HG03280 (cell line): ENCODE measurements around the gene PAGE4.

Source experiments
- ATAC-seq: cut with Tn5 transposase; IDR thresholded peaks from one replicate; pipeline ENCODE4 v1.9.1; 2021; ENCODE audit warnings: mild to moderate bottlenecking, moderate library complexity; ENCODE audit not compliant: unreplicated experiment

The PAGE4 gene, protein sequence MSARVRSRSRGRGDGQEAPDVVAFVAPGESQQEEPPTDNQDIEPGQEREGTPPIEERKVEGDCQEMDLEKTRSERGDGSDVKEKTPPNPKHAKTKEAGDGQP

DNA sequence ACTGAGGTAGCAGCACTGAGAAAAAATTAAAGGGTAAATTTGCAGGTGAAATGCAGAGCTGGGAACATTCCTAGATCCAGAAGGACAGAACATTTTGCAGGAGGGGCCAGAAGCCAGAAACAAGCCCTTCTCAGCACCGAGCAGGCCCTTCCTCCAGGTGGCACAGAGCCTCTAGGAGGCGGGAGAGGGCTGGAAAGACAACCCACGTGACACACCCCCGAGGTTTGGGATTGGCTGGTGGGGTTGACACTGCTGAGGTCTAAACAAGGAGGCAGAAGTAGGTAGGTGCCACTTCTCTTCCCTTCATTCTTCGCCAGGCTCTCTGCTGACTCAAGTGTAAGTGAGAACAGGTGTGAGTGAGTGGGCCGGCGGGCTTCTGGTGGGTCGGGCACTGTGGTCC, at the start of gene PAGE4:
Gene PAGE4 (plus strand): TSS at position 288 of the 400 bp plus-strand sequence. CDS start 1,126 bp downstream, outside the sequence.
- ATAC-seq, result no peak

DNA sequence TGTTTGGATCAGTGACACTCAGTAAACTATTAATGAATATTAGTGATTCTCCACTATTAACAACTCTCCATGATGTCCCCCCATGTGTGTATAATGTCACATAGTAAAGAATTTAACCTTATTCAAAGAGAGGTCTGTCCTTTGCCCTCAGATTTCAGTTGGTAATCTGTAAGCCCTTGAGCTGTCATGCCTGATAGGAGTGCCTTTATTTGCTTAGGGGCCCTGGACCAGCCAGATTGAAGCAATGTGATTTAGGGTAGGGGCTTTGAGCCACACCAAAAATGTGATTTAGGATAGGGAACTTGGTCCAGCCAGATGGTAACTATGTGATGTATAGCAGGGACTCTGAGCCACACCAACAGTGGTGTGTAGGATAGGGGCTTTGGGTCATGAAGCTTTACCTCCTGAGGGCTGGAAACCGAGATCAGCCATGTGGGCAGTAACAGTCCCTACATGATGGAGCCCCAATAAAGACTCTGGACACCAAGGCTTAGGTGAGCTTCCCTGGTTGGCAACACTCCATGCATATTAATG, 44.3 kb upstream of the PAGE4 start:
- ATAC-seq, result no peak

DNA sequence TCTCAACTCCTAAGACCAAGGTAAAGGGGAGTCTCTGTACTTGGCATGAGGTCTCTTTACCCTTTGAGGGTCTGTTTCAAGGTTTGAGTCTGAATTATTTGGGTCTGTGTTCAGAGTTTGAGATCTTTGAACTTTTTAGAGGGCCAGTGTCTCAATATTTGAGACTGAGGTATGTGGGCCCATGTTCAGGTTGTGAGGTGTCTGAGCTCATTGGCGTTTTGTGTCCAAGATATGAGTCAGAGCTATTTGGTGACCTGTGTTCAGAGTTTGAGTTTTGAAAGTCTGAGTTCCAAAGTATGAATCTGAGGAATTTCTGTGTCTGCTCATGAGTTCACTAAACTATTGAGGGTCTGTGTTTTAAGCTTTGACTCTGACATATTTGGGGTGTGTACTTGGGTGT, 36.7 kb upstream of the PAGE4 start:
- no peak for ATAC-seq

DNA sequence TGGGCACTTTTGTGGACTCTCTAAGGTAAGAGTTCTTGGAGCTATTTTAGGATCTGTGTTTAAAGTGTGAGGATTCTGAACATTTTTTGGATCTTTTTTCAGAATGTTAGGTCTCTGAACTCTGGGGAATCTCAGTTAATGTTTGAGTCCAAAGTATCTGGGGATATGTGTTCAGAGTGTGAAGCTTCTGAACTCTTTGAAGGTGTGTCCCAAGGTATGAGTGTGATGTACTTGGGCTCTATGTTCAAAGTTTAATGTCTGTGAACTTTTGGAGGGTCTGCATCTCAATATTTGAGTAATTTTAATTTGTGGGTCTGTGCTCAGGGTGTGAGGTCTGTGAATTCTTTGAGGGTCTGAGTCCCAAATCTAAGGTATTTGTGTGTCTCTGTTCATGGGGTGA, 35.4 kb upstream of the PAGE4 start:
- no peak for ATAC-seq

DNA sequence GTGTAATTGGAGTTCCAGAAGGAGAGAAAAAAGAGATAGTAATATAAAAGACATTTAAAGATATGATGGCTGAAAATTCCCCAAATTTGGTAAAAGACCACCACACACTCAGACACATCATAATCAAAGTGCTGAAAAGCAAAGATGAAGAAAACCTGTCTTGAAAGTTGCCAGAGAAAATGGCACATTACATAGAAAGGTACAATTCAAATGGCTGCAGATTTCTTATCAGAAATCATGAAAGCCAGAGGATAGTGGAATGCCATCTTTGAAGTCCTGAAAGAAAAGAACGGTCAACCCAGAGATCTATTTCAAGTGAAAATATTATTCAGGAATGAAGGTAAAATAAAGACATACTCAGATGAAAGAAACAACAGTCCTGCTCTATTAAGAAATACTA, 29.3 kb upstream of the PAGE4 start:
- ATAC-seq, result no peak

DNA sequence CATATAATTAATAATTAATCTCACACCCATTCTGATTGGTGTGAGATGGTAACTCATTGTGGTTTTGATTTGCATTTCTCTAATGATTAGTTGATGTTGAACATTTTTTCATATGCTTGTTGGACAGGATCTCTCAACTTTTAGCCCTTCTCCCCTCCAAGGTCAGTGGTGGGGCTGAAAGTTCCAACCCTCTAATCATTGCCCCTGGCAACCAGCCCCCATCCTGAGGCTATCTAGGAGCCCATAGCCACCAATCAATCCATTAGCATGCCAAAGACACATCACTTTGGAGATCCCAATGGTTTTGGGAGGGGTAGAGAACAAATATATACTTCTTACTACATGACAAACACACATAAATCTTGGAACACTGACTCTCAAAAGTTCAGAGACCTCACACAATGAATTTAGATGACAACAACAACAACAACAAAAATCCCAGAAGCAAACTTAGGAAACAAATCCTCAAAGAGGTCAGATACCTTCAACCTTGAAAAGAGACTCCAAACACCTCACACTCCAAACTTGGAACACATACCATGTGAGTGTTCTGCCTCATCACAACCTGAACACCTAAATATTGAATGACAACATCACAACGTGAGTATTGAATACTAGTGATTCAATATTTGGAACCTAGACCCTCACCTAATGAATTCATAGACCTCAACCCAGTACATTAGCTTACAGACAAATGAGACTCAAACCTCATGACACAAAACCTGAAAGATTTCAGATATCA, 19.0 kb upstream of the PAGE4 start:
- ATAC-seq, result no peak

DNA sequence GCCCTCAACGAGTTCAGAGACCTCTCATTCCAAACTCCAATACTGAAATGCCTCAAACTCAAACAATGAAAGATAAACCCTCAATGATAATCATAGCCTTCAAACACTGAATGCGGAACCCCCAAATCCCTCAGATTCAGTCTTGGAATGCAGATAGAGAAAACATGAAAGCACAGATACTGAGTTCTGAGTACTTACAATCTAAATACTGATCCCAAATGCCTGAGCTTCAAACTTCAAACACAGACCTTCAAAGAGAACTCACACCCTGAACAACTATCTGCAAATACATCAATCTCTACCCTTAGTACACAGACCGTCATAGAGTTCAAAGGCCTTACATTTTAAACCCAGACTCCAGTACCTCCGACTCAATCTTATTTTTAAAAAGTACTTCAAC, 16.9 kb upstream of the PAGE4 start:
- no peak for ATAC-seq

DNA sequence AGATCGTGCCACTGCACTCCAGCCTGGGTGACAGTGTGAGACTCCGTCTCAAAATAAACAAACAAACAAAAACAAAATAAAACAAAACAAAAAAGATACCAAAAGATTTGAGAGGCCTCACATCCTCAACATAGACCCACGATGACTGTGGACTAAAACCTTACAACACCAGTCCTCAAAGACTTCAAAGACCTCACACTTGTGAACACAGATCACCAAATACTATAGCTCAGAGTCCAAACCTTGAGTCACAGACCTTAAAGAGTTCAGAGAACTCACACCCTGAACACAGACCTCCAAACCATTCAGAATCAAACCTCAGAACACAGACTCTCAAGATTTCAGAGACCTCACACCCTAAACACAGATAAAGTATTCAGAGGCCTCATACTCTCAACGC, 12.7 kb upstream of the PAGE4 start:
- no peak for ATAC-seq

DNA sequence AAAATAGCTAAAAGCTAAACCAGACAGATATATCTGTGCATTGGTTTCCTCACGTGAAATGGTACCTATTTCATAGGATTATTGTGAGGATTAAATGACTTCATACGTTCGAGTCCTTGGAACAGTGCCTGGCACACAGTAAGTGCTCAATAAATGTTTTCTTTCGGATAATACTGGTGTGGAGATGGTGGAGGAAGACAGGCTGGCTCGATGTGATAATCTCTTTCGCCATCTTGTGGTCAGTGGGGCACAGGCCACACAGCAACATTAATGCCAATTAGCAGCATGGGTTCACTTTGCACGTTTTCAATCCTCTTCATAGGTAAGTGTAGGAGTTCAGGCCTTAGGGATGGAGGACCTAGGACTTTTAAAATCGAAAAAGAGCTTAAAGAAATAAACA, 9.3 kb downstream of the PAGE4 start:
- ATAC-seq, result peak; percentile 70

DNA sequence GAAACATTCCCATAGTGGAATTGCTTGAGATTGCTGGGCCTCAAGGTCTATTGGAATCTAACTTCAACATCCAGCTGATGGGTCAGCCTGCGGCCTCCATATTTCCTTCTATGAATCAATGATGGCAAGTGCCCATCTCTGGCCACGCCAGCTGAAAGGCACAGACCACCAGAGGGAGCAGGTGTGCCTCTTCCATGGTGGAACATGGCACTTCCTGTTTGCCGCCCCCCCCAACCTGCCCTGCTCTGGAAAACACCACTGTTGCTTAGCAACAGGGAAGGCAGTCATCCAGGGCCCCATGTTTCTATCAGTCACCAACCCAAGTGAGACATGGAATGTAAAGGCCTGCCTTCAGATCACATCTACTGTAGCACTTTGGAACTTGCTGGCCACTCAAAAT, 11.6 kb downstream of the PAGE4 start:
- ATAC-seq, result no peak

DNA sequence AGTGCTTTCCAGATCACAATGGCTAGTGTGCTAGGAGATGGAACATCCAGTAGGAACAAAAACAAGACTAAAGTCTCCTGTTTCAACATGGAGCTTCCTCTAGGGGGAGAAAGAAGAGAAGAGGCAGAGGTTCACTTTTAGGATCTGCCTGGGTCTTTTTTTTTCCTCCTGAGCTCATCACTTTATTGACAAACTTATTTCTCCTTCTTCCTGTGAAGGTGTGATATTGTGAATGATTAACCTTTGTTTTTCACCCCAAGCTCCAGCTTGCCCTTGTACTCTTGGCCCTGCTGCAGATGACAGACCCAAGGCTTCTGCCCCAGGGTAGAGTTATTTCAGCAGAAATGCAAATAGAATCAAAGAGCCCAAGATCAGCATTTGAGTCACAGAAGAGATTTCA, 13.5 kb downstream of the PAGE4 start:
- ATAC-seq, result no peak

DNA sequence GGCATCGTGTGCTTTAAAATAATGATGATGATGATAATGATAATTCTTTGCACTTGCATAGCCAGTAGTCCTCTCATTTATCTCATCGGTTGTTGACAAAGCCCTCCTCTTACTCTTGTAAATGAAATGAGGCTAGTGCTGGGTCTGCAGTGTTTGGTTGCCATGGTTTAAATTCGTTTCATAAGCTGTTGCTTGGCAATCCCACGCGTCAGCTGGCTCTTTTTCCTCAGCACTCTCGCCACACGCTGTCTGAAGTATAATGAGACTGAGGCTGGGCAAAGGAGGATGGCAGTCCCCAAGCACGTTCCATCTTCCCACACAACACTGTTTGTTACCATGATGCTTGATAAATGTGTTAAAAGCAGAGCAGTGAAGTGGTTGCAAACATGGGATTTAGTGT, 15.5 kb downstream of the PAGE4 start:
- ATAC-seq, result no peak

DNA sequence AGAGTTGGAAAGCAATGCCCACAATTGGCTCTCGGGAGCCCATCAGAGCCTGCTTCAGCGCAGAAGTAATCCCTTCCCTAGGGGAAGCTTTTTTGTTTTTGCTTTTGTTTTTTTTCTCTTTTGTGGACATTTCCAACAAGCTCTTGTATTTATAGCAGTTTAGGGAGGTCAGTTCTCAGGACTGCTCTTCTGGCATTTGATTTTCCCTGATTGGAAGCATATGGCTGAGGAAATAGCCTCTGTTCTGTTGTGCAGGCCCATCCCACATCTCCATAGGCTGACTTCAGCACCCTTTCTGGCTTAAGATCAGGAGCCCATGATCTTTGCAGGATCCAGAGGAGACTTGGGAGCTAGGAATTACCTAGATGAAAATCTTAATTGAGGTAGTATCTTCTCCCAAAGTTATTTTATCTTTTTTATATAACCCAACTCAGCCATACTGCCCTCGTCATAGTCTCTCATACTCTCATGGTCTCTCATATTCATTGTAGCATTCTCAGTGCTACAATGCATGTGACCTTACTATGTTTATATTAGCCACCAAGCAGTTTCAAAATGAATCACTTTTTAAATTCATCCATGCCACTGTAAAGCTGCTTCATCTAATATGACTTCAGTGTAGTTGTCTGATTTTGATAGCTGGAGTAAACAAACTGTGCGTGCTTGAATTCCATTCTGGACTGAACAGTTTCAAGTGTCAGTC, 16.7 kb downstream of the PAGE4 start:
- ATAC-seq, result no peak

DNA sequence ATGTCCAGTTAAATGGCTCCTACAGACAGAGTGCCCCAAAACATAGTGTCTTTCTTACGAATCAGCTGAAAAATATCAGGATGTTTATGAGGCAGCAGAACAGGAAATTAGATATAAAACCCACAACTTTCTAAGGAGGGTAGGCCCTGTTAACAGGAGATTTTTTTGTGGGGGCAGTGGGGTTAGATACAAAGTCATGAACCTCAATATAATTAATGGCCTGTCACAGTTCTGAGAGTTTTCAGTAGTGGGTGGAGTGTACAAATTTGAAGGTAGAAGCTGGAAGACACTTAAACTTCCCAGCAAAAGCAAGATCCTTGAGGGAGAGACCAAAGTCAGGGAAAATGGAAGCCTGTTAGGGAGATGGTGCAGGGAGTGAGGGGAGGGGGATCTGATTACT, 17.4 kb downstream of the PAGE4 start:
- ATAC-seq, result no peak

DNA sequence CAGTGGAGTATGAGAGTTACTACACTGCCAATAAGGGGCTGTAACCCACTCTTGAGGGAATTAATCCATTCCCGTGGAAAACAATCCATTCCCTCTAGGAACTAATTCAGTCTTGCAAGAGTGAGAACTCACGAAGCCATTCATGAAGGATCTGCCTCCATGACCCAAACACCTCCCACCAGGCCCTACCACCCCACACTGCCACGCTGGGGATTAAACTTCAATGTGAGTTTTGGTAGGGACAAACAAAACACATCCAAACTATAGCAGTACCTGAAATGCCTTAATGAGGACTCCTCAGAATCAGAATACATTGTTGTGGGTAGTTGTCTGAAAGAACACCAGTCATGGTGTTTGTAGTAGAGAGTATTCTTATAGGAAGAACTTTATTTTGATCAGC, 19.2 kb downstream of the PAGE4 start:
- no peak for ATAC-seq

DNA sequence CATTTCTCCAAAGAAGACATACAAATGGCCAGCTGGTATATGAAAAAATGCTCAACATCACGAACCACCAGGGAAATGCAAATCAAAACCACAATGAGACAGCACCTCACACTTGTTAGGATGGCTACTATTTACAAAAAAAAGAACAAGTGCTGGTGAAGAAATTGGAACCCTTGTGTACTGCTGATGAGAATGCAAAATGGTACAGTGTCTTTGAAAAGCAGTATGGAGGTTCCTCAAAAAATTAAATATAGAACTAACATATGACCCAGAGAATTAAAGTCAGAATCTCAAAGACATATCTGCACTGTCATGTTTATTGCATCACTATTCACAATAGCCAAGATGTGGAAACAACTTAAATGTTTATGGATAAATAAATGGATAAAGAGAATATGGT, 20.9 kb downstream of the PAGE4 start:
- no peak for ATAC-seq

DNA sequence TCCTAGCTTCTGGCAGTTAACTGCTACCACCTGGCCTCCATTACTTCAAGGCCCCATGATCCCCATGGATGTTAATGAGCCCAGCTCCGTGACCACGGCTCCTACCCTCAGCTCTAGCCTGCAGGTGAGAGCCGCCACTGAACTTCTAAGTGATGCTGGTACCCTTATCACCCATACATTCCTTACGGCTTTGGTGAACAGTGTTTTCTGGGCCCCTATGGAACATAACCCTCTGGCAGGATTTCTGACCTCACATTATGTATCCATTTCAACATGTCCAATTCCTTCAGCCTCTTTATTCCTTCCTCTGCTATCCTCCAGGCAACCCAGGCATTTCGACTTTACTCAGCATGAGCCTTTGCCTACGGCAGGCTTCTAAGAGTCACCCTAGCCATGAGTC, 24.6 kb downstream of the PAGE4 start:
- ATAC-seq, result no peak

DNA sequence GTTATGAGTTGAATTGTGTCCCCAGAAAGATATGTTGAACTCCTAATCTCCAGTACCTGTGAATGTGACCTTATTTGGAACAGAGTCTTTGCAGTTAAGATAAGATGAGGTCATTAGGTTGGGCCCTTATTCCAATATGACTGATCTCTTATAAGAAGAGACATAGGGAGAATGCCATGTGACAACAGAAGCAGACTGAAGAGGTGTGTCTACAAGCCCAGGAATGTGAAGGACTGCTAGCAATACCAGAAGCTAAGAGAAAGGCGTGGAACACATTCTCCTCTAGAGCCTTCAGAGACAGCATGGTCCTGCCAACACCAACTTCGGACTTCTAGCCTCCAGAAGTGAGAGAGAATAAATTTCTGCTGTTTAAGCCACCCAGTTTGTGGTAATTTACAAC, 27.7 kb downstream of the PAGE4 start:
- ATAC-seq, result no peak

DNA sequence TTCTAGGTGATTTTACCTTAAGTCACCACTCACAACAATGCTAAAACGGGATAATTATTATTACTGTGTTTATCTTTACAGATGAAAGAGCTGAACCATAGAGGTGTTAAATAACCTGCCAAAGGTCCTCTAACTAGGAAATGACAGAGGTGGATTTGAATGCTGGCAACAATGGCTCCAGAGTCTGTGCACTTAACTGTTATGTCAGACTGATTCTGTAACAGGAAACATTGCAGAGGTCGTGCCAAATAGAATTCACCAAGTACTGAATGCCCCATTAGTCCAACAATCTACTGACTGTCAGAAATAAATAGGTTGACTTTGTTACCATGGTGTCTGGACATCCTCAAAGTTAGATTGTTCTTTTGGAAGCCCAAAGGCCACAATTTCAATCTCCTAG, 29.2 kb downstream of the PAGE4 start:
- ATAC-seq, result no peak

DNA sequence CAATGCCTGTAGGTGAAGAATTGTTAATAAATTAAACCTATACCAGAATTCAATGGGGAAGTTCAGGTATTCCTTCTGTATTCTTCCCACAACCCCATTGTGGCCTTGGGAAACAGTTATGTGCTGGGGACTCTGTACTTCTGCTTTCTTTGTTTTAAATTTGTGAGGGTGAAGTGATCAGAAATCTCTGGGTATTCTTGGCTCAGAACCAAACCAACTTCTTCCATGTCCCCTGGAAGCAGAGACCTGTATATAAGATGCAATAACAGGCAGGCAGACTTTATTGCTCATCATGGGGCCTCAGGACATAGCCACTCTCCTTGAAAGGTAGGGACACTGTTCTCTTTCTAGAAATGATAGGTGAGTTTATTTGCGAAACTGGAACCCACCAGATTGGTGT, 30.4 kb downstream of the PAGE4 start:
- no peak for ATAC-seq

DNA sequence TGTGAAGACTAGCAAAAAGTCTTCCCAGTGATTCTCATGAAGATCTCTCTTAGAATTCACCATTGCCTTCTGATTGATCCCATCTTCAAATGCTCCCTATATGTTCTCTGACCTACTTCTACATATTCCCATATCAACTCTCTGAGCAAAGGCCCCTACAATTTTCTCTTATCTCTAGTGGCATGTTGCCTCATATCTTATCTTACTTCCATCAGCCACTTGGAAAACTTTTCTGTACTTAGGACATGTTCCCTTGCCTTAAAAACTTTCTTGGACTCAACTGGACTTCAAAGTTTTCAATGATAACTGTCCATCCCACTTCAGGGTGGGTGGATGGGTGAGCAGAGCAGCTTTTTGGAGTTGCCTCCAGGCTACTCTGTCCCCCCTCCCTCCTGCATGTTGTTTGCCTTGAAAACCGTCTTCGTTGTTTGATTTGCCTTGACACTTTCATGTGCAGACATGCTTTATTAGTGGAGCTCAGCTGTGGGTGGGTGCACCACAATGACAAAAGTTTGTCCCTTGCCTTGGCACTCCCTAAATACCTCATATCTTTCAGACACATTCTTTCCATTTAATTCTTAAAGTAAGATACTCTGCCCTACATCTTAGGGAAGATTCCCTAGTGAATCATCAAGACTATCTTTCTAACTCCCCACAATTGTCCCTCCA, 31.9 kb downstream of the PAGE4 start:
- ATAC-seq, result no peak

DNA sequence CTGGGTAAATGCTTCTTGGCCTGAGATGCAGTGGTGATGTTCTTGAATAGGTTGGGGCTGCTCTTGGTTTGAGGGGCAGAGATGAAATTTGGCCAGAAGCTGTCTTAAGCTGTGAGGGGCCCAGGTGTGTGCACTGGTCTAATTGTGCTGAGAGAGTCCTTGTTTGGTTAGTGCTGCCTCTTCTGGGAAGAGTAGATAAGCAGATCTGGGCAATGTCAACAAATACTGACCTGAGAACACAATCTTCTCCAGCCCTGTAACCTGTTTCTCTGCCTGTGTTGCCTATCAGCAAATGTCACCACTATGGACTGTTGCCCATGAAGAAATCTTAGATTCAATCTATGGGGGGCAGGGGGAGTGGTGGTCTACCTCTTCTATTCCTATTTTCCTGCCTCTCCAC, 33.0 kb downstream of the PAGE4 start:
- ATAC-seq, result no peak
